ENCODE measurements around the gene EPSTI1.

DNA sequence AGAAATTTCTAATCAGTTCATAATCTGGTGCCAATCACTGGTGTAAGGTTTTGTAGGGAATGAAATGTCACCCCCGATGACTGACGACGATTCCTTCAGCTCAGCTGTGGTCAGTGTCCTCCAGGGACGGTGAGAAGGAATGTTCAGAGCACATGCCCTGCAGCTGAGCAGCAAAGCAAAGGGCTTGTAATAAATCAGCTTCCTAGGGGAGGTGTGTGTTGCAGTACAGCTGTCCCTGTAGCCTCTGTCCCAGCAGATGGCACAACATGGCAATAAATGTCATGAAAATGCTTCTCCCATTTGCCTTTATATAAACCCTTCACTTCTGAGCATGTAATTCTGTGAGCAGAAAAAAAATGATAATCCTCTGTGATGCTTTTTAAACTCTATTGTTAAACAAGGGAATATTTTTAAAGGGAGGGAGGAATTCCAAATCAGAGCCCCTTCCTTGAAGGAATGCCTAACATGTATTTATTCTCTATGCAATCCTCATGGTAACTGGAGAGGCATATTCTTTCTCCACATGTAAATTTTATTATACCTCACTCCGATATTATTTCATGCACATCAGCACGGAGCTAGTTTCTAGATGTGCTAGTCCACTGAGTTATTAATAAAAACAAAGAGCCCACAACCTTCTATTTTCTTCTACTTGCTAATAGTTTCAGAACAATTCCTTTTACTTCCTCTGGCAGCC lies 108.1 kb downstream of the EPSTI1 start:
- TF ChIP-seq, protein P1, sequence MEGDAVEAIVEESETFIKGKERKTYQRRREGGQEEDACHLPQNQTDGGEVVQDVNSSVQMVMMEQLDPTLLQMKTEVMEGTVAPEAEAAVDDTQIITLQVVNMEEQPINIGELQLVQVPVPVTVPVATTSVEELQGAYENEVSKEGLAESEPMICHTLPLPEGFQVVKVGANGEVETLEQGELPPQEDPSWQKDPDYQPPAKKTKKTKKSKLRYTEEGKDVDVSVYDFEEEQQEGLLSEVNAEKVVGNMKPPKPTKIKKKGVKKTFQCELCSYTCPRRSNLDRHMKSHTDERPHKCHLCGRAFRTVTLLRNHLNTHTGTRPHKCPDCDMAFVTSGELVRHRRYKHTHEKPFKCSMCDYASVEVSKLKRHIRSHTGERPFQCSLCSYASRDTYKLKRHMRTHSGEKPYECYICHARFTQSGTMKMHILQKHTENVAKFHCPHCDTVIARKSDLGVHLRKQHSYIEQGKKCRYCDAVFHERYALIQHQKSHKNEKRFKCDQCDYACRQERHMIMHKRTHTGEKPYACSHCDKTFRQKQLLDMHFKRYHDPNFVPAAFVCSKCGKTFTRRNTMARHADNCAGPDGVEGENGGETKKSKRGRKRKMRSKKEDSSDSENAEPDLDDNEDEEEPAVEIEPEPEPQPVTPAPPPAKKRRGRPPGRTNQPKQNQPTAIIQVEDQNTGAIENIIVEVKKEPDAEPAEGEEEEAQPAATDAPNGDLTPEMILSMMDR (IDR thresholded peaks at IDR 0.05), result peak in 3 of 5 experiments; percentile 31 to 59 (median 33)
- TF ChIP-seq POLR2A (IDR thresholded peaks at IDR 0.05), result no peak
- peak in 1 of 3 donors; percentile 18 for TF ChIP-seq POLR2AphosphoS5 (IDR thresholded peaks at IDR 0.05)

Measured in transverse colon (tissue), 4 donors.